Measurements from ENCODE around the gene JAZF1.
A peak's percentile ranks its signal among the peaks of the same experiment; 100 is the strongest.

Gene JAZF1

DNA sequence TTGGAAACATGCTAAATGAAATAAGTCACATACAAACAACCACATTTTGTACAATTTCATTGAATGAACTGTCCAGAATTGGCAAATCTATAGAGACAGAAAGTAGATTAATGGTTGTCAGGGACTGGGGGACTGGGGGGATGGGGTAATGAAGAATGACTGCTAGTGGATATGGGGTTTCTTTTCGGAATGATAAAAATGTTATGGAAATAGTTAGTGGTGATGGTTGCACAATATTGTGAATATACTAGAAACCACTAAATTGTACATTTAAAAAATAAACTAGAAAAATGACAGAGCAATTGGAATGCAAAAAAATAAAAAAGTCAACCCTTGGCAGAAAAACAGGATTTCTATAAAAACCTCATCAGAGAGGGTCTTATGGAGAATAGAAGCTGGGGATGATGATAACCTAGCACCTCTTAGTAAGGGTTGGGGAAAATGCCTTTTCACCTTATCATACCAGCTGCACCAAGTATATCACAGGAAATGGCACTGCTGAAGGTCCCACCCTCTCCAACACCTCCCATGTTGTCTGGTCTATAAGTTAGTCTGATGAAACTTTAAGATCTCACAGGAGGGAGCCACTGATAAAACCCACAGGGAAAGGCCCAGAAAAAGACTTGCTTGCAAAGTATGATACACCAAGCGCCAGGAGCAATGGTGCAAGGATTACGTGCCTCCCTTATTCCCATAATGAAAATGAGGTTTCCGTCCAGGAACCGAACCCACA lies 23.1 kb upstream of the JAZF1 start:
- DNase-seq (ENCODE audit: low read depth): peak; percentile 36
- H3K4me3 ChIP-seq (replicated peaks; ENCODE audit: low read depth, low read length): no peak overlapping the region
- TF ChIP-seq, protein P1, sequence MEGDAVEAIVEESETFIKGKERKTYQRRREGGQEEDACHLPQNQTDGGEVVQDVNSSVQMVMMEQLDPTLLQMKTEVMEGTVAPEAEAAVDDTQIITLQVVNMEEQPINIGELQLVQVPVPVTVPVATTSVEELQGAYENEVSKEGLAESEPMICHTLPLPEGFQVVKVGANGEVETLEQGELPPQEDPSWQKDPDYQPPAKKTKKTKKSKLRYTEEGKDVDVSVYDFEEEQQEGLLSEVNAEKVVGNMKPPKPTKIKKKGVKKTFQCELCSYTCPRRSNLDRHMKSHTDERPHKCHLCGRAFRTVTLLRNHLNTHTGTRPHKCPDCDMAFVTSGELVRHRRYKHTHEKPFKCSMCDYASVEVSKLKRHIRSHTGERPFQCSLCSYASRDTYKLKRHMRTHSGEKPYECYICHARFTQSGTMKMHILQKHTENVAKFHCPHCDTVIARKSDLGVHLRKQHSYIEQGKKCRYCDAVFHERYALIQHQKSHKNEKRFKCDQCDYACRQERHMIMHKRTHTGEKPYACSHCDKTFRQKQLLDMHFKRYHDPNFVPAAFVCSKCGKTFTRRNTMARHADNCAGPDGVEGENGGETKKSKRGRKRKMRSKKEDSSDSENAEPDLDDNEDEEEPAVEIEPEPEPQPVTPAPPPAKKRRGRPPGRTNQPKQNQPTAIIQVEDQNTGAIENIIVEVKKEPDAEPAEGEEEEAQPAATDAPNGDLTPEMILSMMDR (IDR thresholded peaks at IDR 0.05; ENCODE audit: low read length, missing control alignments): no peak

DNA sequence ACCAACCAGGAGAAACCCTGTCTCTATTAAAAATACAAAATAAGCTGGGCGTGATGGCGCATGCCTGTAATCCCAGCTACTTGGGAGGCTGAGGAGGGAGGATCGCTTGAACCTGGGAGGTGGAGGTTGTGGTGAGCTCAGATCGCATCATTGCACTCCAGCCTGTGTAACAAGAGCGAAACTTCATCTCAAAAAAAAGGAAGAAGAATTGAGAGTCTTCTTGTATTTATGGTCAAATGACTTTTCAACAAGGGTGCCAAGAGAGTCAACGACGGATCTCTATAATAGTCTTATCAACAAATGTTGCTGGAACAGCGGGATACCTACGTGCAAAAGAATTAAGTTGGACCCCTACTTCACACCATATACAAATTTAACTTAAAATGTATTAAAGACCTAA lies 21.6 kb upstream of the JAZF1 start:
- H3K4me3 ChIP-seq (replicated peaks; ENCODE audit: low read depth, low read length): no peak overlapping the region
- TF ChIP-seq, protein P1 (IDR thresholded peaks at IDR 0.05; ENCODE audit: low read length, missing control alignments): no peak
- no peak for DNase-seq (ENCODE audit: low read depth)

DNA sequence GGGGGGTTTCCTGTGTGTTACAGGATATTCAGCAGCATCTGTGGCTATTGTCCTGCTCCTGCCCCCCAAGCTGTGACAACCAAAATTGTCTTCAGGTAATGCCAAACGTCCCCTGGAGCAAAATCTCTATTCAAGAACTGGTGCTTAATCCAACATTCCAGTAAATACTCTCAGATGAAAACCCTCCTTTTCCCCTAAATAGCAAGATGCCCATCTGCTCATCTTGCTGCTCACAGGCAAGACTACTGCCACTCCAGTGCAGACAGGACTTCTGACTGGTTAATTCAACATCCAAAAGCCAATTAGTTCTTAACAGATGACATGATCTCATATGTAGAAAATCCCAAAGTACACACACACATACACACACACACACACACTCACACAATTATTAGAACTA lies 20.5 kb upstream of the JAZF1 start:
- TF ChIP-seq, protein P1 (IDR thresholded peaks at IDR 0.05; ENCODE audit: low read length, missing control alignments): no peak
- no peak for DNase-seq (ENCODE audit: low read depth)
- H3K4me3 ChIP-seq (replicated peaks; ENCODE audit: low read depth, low read length): no peak overlapping the region

DNA sequence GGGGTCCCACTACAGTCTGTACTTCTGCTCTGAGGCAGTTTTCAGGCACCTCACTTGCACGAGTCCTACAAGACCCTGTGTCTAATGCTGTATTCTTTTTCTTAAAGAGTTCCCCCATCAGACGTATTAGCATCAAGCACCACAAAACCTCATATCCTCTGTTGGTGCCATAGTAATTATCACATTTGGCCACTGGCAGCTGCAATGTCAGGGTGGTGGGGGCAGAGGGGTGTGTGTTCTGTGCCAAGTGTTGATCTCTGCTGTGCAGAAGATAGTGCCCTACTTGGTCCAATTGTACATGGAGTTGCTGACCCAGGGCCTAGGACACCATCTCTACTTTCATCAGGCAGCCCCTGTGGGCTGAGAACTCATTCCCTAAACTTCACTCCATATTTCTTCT lies 20.0 kb upstream of the JAZF1 start:
- H3K4me3 ChIP-seq (replicated peaks; ENCODE audit: low read depth, low read length): no peak overlapping the region
- TF ChIP-seq, protein P1 (IDR thresholded peaks at IDR 0.05; ENCODE audit: low read length, missing control alignments): no peak
- DNase-seq (ENCODE audit: low read depth): no peak

DNA sequence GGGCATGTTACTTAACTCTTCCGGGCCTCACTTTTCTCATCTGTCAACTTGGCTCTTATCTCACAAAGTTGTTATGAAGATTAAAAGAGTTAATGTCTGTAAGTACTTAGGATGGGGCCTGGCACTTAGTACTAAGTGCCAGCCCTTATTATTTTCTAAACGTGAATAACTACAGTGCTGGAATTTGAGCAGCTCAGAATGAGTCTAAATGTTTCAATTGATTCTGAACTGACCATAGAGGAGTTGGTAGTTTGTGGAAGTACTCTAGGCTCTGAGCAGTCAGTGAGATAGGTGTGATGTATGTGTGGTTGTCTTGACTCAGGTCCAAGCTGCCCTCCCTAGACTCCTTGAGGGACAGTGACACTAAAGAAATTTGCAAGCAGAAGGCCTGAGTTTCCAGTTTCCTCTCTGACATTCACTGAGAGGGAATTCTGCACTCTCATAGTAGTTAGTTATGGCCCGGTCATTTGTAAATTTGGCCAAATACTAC lies 18.5 kb upstream of the JAZF1 start:
- H3K4me3 ChIP-seq (replicated peaks; ENCODE audit: low read depth, low read length): no peak overlapping the region
- no peak for DNase-seq (ENCODE audit: low read depth)
- TF ChIP-seq, protein P1 (IDR thresholded peaks at IDR 0.05; ENCODE audit: low read length, missing control alignments): no peak

DNA sequence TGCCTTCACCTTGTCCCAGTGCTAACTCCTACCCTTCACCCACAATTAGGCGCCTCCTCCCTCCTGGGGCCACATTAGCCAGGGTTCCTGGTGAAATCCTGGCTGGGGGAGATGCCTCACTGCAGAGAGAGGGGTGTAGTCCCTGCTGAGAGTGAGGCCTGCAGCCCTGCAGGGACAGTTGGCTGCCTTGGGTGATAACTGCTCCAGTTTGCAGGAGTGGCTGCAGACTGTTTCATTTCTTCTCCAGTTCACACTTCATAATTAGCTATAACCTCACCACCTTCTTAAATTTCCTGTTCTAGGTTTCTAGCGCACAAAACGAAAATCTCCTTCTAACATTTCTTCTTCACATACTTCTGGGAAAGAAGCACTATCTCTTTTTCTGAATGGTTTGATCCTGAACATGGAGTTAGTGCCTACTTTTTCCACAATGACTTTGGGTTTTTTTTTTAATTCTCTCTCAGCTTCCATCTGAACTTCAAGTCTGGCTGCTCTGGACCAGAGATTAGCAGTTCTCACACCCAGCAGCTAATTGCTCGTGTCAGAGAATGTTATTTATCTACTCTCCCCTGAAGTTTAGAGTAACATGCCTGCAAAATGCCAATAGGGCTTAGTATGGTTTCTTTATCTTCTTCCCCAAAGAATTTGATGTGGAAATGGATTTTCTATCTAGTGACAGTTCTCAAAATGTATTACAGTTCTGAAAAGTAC lies 15.5 kb upstream of the JAZF1 start:
- TF ChIP-seq, protein P1 (IDR thresholded peaks at IDR 0.05; ENCODE audit: low read length, missing control alignments): no peak
- H3K4me3 ChIP-seq (replicated peaks; ENCODE audit: low read depth, low read length): no peak overlapping the region
- no peak for DNase-seq (ENCODE audit: low read depth)
